HepG2 (cell line): ENCODE measurements around the gene SPDYE4. TPM values are rescaled to one million over a fixed set of nuclear protein-coding genes. Genes with fewer than 3 reads are reported as not detected.

Source experiments
- ATAC-seq: fragments of 200-7000 bp; cut with Tn5 transposase; 3 replicates; pipeline ENCODE4 v1.9.1; 2020; ENCODE audit warnings: mild to moderate bottlenecking, moderate library complexity
- BruUV-seq: library from RNA; stranded (reverse); fragments of 400-500 nt; replicated peaks from 2 replicates; lab custom pipeline; 2021; lab: Mats Ljungman, UMichigan
- CTCF ChIA-PET: fragments of 300-600 bp; formaldehyde crosslinking; extraction: SDS; loops from one replicate; lab custom pipeline; 2021; ENCODE audit warnings: low total read pairs, inconsistent platforms, low intra/inter-chr PET ratio; lab: Yijun Ruan, JAX
- POLR2A ChIA-PET: fragments of 350-600 bp; sonication (Branson Sonifier 250); formaldehyde crosslinking; loops from one replicate; lab custom pipeline; 2020; ENCODE audit warnings: antibody characterized with exemption, inconsistent platforms; lab: Yijun Ruan, JAX
- DNase-seq: peaks from one replicate; pipeline ENCODE4 v3.0.0-alpha.2; 2015; ENCODE audit warnings: low spot score
- FAIRE-seq: peaks from 3 replicates; lab custom pipeline; 2011; peaks lifted over from hg19 to GRCh38; lab: Jason Lieb, UNC
- H2AFZ ChIP-seq: one replicate; pipeline ENCODE4 v1.6.1; 2011; ENCODE audit warnings: low read length, inconsistent platforms
- H3K27ac ChIP-seq: fragments of 300-600 bp; 3 replicates; pipeline ENCODE4 v1.8.0; 2011; ENCODE audit warnings: mixed run types, mild to moderate bottlenecking, mixed read lengths, low read length, inconsistent platforms; ENCODE audit not compliant: insufficient read depth; ENCODE audit errors: extremely low read length
- H3K27me3 ChIP-seq, 2 experiments: fragments of 200-600 bp in 1 of 2; 2 replicates in 1 of 2; 3 replicates in 1 of 2; pipeline versions ENCODE4 v1.6.0 to v1.8.0; 2011; ENCODE audit warnings: low read length in 2 of 2, mild to moderate bottlenecking in 2 of 2, moderate library complexity in 2 of 2, inconsistent platforms in 1 of 2; ENCODE audit not compliant: insufficient read depth in 2 of 2, control insufficient read depth in 1 of 2
- H3K36me3 ChIP-seq, 2 experiments: fragments of 200-600 bp in 1 of 2; replicated peaks in 1 of 2; 2 replicates in 1 of 2; 3 replicates in 1 of 2; pipeline versions ENCODE4 v1.5.1 to v1.8.0; 2011; ENCODE audit warnings: low read length in 2 of 2, inconsistent platforms in 1 of 2; ENCODE audit not compliant: insufficient read depth in 2 of 2, control insufficient read depth in 1 of 2
- H3K4me1 ChIP-seq: 2 replicates; pipeline ENCODE4 v1.5.1; 2012; ENCODE audit warnings: low read length, inconsistent platforms; ENCODE audit not compliant: insufficient read depth
- H3K4me2 ChIP-seq: 2 replicates; pipeline ENCODE4 v1.6.0; 2011; ENCODE audit warnings: low read depth, low read length, inconsistent platforms
- H3K4me3 ChIP-seq, 3 experiments: fragments of 200-600 bp in 1 of 3; sonication (generic), shearing (Covaris generic) in 1 of 3; replicated peaks in 1 of 3; 2 replicates each; pipeline ENCODE4 v1.5.1; 2011 to 2016; ENCODE audit warnings: low read length in 3 of 3, inconsistent platforms in 2 of 3, low read depth in 2 of 3, mild to moderate bottlenecking in 2 of 3, control low read depth in 1 of 3, mixed read lengths in 1 of 3; ENCODE audit not compliant: insufficient read depth in 1 of 3
- H3K79me2 ChIP-seq: one replicate; pipeline ENCODE4 v1.6.1; 2011; ENCODE audit warnings: low read length, inconsistent platforms; ENCODE audit not compliant: insufficient read depth
- H3K9ac ChIP-seq: 2 replicates; pipeline ENCODE4 v1.6.0; 2011; ENCODE audit warnings: mild to moderate bottlenecking, low read depth, low read length, inconsistent platforms; ENCODE audit not compliant: insufficient read depth
- H3K9me3 ChIP-seq: 2 replicates; pipeline ENCODE4 v1.5.1; 2012; ENCODE audit warnings: mild to moderate bottlenecking, low read length
- H4K20me1 ChIP-seq: 2 replicates; pipeline ENCODE4 v1.6.0; 2011; ENCODE audit warnings: inconsistent platforms, mild to moderate bottlenecking, low read length, moderate library complexity; ENCODE audit not compliant: insufficient read depth
- GABPB1 ChIP-seq: IDR thresholded peaks from 2 replicates; pipeline ENCODE4 v1.6.1; 2016; ENCODE audit warnings: mild to moderate bottlenecking, missing genetic modification reagents, moderate library complexity, missing compliant biosample characterization
- IRF2 ChIP-seq: IDR thresholded peaks from 2 replicates; pipeline ENCODE4 v1.6.1; 2018; ENCODE audit warnings: missing genetic modification reagents, missing compliant biosample characterization
- KLF15 ChIP-seq: sonication (generic); formaldehyde crosslinking; IDR thresholded peaks from 2 replicates; pipeline ENCODE4 v1.8.1; 2023; ENCODE audit warnings: borderline replicate concordance, mild to moderate bottlenecking, inconsistent platforms, missing genetic modification reagents, mixed read lengths
- MTA3 ChIP-seq: sonication (generic); formaldehyde crosslinking; IDR thresholded peaks from 2 replicates; pipeline ENCODE4 v1.4.0; 2020; ENCODE audit warnings: missing genetic modification reagents
- RNF2 ChIP-seq: fragments of 450-650 bp; conservative IDR thresholded peaks from 2 replicates; pipeline ENCODE4 v1.6.1; 2016; ENCODE audit warnings: low read depth
- SATB2 ChIP-seq: sonication (generic); formaldehyde crosslinking; IDR thresholded peaks from 2 replicates; pipeline ENCODE4 v1.5.0; 2020; ENCODE audit warnings: missing genetic modification reagents
- SMARCE1 ChIP-seq: fragments of 450-650 bp; IDR thresholded peaks from 2 replicates; pipeline ENCODE4 v1.6.1; 2017; ENCODE audit warnings: borderline replicate concordance
- SP1 ChIP-seq, 2 experiments: fragments of 450-650 bp in 1 of 2; sonication (generic) in 1 of 2; formaldehyde crosslinking in 1 of 2; IDR thresholded peaks; 2 replicates each; pipeline versions ENCODE4 v1.4.0 to v1.6.1; 2016 to 2020; ENCODE audit warnings: missing genetic modification reagents in 1 of 2
- SUZ12 ChIP-seq: fragments of 150-350 bp; IDR thresholded peaks from 2 replicates; pipeline ENCODE4 v1.6.1; 2014; ENCODE audit warnings: low read depth, low read length
- ZNF343 ChIP-seq: sonication (generic); formaldehyde crosslinking; IDR thresholded peaks from 2 replicates; pipeline ENCODE4 v1.4.0; 2020; ENCODE audit warnings: mild to moderate bottlenecking, missing genetic modification reagents
- ZNF660 ChIP-seq: sonication (generic); formaldehyde crosslinking; IDR thresholded peaks from 2 replicates; pipeline ENCODE4 v1.5.1; 2020; ENCODE audit warnings: mild to moderate bottlenecking, low read depth, missing genetic modification reagents, borderline replicate concordance
- ZNF788 ChIP-seq: sonication (generic); formaldehyde crosslinking; IDR thresholded peaks from 2 replicates; pipeline ENCODE4 v1.5.0; 2020; ENCODE audit warnings: mild to moderate bottlenecking, missing genetic modification reagents, borderline replicate concordance
- WGBS: methylation state at CpG from one replicate; pipeline ENCODE4 v1.1.6; 2017; ENCODE audit warnings: low lambda C conversion rate; 5-methylcytosine and 5-hydroxymethylcytosine counted together
- in situ Hi-C: cut with HindIII; loops from 2 replicates; pipeline ENCODE4 v1.10.0; 2017; ENCODE audit warnings: low pct_unique_long_range_greater_than_20kb; ENCODE audit not compliant: extremely low pct_ligation_motif_present
- intact Hi-C: fragments of 100-400 bp; cut with micrococcal nuclease; formaldehyde crosslinking; loops from one replicate; pipeline ENCODE4 v1.10.0; 2022; ENCODE audit not compliant: unreplicated experiment
- polyA plus RNA-seq, 8 experiments: library from polyadenylated mRNA; depleted of rRNA in 3 of 8; stranded (reverse) in 7 of 8; unstranded in 1 of 8; fragments of >200 nt; fragmentation: Illumina TruSeq in 4 of 8; extraction: Trizol in 4 of 8; gene quantifications; 2 replicates each; pipeline versions ENCODE4 v1.2.1 to v1.2.3, GENCODE V29; 2011 to 2016; ENCODE audit warnings: low read depth in 4 of 8, missing spikeins in 1 of 8, mixed read lengths in 1 of 8; ENCODE audit not compliant: insufficient read depth in 1 of 8
- total RNA-seq, 5 experiments: library from RNA; depleted of rRNA; stranded (reverse); fragments of >200 nt; fragmentation: Illumina TruSeq; extraction: Trizol; gene quantifications; 2 replicates each; pipeline ENCODE4 v1.2.3, GENCODE V29; 2016; ENCODE audit warnings: low read depth in 1 of 5
- TF ChIP-seq, protein P1 (sequence below): sonication (generic); formaldehyde crosslinking; conservative IDR thresholded peaks from 2 replicates; pipeline ENCODE4 v1.4.0; 2020; ENCODE audit warnings: mild to moderate bottlenecking, missing genetic modification reagents, moderate library complexity
- TF ChIP-seq, protein P2 (sequence below): sonication (generic); formaldehyde crosslinking; IDR thresholded peaks from 2 replicates; pipeline ENCODE4 v1.4.0; 2020; ENCODE audit warnings: missing genetic modification reagents, borderline replicate concordance
- TF ChIP-seq, protein P3 (sequence below): sonication (generic); formaldehyde crosslinking; IDR thresholded peaks from 2 replicates; pipeline ENCODE4 v1.4.0; 2020; ENCODE audit warnings: mild to moderate bottlenecking, missing genetic modification reagents

The SPDYE4 gene
- total and polyA plus RNA-seq, 2 of the 13 experiments (the other 11 are each of a cell fraction or from before 2014, with no cell fraction given): not detected

DNA sequence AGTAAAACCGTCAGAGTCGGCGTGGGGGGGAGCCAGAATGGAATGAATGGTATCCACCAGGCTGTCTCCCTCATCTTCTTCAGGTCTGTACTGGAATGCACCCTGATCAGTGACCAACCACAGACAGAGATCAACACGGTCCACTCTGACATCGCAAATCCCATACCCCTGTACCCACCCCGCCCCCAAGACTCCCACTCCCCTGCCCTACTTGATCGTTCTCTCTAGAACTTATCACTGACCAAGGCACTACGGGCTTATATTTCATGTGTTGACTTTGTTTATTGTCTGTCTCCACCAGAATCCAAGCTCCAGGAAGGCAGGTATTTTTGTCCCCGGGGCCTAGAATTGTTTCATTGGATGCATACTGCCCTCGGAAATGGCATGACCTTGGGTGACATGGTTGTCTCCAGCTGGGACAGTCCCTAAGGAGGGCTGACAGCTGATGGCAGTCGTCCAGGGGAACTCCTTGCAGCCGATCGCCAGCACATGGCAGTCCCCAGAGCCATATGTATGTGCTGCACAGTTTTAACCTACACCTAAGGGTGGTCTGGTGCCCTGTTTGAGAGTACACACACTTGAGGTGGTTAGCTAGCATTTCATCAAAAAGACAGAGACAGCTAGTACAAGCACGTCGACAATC, 41.3 kb upstream of the SPDYE4 start:
- H3K4me2 ChIP-seq: no peak overlapping the region

More for the DNA sequence above, 41.3 kb upstream of the SPDYE4 start:
- Histone ChIP-seq H3K27ac (no peak overlapping the region), H3K36me3 (no peaks in the 10 kb centered on the region), H3K79me2 (no peaks in the 10 kb centered on the region), H2AFZ (no peak overlapping the region), H4K20me1 (no peaks in the 10 kb centered on the region), H3K4me1 (no peaks in the 10 kb centered on the region), H3K9ac (no peak overlapping the region), H3K27me3 (peaks cover 3 to 47% of the 10 kb centered on the region in 2 experiments), H3K4me3 (no peak overlapping the region), H3K9me3 (no peaks in the 10 kb centered on the region)
- TF ChIP-seq, protein P1, sequence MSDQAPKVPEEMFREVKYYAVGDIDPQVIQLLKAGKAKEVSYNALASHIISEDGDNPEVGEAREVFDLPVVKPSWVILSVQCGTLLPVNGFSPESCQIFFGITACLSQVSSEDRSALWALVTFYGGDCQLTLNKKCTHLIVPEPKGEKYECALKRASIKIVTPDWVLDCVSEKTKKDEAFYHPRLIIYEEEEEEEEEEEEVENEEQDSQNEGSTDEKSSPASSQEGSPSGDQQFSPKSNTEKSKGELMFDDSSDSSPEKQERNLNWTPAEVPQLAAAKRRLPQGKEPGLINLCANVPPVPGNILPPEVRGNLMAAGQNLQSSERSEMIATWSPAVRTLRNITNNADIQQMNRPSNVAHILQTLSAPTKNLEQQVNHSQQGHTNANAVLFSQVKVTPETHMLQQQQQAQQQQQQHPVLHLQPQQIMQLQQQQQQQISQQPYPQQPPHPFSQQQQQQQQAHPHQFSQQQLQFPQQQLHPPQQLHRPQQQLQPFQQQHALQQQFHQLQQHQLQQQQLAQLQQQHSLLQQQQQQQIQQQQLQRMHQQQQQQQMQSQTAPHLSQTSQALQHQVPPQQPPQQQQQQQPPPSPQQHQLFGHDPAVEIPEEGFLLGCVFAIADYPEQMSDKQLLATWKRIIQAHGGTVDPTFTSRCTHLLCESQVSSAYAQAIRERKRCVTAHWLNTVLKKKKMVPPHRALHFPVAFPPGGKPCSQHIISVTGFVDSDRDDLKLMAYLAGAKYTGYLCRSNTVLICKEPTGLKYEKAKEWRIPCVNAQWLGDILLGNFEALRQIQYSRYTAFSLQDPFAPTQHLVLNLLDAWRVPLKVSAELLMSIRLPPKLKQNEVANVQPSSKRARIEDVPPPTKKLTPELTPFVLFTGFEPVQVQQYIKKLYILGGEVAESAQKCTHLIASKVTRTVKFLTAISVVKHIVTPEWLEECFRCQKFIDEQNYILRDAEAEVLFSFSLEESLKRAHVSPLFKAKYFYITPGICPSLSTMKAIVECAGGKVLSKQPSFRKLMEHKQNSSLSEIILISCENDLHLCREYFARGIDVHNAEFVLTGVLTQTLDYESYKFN (CRISPR knock-in tag): no peak
- no peak for TF ChIP-seq GABPB1
- TF ChIP-seq, protein P2, sequence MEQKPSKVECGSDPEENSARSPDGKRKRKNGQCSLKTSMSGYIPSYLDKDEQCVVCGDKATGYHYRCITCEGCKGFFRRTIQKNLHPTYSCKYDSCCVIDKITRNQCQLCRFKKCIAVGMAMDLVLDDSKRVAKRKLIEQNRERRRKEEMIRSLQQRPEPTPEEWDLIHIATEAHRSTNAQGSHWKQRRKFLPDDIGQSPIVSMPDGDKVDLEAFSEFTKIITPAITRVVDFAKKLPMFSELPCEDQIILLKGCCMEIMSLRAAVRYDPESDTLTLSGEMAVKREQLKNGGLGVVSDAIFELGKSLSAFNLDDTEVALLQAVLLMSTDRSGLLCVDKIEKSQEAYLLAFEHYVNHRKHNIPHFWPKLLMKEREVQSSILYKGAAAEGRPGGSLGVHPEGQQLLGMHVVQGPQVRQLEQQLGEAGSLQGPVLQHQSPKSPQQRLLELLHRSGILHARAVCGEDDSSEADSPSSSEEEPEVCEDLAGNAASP (CRISPR knock-in tag): no peak
- no peak for TF ChIP-seq RNF2
- TF ChIP-seq KLF15 (CRISPR knock-in tag): no peak
- no peak for TF ChIP-seq SUZ12
- TF ChIP-seq SP1 (IDR thresholded peaks at IDR 0.05): no peak
- TF ChIP-seq SP1 (CRISPR knock-in tag; IDR thresholded peaks at IDR 0.05): no peak
- TF ChIP-seq IRF2 (CRISPR knock-in tag): no peak
- no peak for TF ChIP-seq ZNF660
- no peak for TF ChIP-seq SATB2 (CRISPR knock-in tag)
- no peak for TF ChIP-seq ZNF343 (CRISPR knock-in tag)
- TF ChIP-seq SMARCE1: no peak
- TF ChIP-seq ZNF788: no peak
- TF ChIP-seq, protein P3, sequence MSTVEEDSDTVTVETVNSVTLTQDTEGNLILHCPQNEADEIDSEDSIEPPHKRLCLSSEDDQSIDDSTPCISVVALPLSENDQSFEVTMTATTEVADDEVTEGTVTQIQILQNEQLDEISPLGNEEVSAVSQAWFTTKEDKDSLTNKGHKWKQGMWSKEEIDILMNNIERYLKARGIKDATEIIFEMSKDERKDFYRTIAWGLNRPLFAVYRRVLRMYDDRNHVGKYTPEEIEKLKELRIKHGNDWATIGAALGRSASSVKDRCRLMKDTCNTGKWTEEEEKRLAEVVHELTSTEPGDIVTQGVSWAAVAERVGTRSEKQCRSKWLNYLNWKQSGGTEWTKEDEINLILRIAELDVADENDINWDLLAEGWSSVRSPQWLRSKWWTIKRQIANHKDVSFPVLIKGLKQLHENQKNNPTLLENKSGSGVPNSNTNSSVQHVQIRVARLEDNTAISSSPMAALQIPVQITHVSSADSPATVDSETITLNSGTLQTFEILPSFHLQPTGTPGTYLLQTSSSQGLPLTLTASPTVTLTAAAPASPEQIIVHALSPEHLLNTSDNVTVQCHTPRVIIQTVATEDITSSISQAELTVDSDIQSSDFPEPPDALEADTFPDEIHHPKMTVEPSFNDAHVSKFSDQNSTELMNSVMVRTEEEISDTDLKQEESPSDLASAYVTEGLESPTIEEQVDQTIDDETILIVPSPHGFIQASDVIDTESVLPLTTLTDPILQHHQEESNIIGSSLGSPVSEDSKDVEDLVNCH (CRISPR knock-in tag): no peak
- TF ChIP-seq MTA3: no peak
- intact Hi-C loops: loop anchor here (5.0 kb wide), 1 partner anchor 98 kb away; no protein-coding TSS in a partner anchor
- in situ Hi-C loops: loop anchor here (5.0 kb wide), 1 partner anchor 98 kb away; no protein-coding TSS in a partner anchor
- CTCF ChIA-PET: no interaction called here
- DNase-seq (no peak), FAIRE-seq (no peak), ATAC-seq (no peak)
- BruUV-seq: no TSS peak
- POLR2A ChIA-PET: no interaction called here
- WGBS: 31% methylated on average over 9 of the region's 15 CpGs
